Fibroblast of lung (primary cell): ENCODE data around the gene FRK.

Experiments used
- EZH2 ChIP-seq: IDR thresholded peaks from 2 replicates; pipeline ENCODE4 v1.5.1; 2012; ENCODE audit warnings: low read length, control low read depth, mild to moderate bottlenecking; ENCODE audit errors: missing control alignments
- TF ChIP-seq, protein P1 (sequence below), 2 donors: IDR thresholded peaks in 1 of 2; conservative IDR thresholded peaks in 1 of 2; 1 replicate in 1 of 2; 2 replicates in 1 of 2; pipeline ENCODE4 v1.5.1; 2011 to 2012; ENCODE audit warnings: low read length in 2 of 2, control low read depth in 1 of 2, inconsistent platforms in 1 of 2, low read depth in 1 of 2, mild to moderate bottlenecking in 1 of 2

DNA sequence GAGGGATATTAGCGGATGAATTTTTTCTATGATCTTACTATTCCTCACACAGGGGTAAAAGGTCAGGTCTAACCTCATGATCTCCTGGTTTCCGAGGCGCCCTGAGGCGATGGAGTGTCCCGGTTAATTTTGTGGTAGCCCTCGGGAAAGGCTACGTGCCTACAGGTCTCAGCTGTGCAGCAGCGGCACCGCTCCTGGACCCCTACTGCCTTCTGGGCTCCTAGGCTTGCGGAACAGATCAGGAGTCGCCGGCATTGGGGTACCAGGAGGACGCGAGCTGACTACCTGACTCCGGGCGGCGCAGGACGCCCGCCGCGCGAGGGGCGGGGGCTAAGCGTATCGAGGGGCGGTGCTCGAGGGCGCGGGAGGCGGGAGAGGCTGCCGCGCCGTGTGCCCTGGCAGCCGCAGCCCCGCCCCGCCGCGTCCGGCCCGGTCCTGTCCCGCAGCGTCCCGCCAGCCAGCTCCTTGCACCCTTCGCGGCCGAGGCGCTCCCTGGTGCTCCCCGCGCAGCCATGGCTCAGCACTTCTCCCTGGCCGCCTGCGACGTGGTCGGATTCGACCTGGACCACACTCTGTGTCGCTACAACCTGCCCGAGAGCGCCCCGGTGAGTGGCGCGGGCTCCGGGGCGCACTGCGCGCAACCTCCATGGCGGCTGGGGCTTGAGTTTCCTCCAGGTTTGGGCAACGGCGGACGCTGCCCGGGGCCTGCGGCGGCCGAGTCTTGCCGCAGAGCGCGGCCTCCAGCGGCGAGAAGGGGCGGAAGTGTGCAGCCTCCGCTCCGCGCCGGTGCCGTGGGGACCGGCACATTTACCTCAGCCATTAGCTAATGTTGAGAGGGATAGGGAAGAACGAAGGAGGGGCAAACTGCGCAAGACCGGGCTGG is 40.0 kb upstream of the FRK start, which contains the start of gene NT5DC1:
- TF ChIP-seq, protein P1, sequence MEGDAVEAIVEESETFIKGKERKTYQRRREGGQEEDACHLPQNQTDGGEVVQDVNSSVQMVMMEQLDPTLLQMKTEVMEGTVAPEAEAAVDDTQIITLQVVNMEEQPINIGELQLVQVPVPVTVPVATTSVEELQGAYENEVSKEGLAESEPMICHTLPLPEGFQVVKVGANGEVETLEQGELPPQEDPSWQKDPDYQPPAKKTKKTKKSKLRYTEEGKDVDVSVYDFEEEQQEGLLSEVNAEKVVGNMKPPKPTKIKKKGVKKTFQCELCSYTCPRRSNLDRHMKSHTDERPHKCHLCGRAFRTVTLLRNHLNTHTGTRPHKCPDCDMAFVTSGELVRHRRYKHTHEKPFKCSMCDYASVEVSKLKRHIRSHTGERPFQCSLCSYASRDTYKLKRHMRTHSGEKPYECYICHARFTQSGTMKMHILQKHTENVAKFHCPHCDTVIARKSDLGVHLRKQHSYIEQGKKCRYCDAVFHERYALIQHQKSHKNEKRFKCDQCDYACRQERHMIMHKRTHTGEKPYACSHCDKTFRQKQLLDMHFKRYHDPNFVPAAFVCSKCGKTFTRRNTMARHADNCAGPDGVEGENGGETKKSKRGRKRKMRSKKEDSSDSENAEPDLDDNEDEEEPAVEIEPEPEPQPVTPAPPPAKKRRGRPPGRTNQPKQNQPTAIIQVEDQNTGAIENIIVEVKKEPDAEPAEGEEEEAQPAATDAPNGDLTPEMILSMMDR (conservative IDR thresholded peaks at IDR 0.05 in 1 of 2, IDR thresholded peaks at IDR 0.05 in 1 of 2; ENCODE audit: low read depth in 1 of 2, low read length in 2 of 2): peak; percentile 27 to 29
- TF ChIP-seq EZH2: no peak
